Epithelial cell of esophagus (primary cell): Measurements from ENCODE around the gene SEPTIN6.

Experiments used
- DNase-seq: peaks from one replicate; pipeline ENCODE4 v3.0.0; 2010; ENCODE audit warnings: low read depth
- H3K4me3 ChIP-seq: 2 replicates; pipeline ENCODE4 v1.5.1; 2011; ENCODE audit warnings: mild to moderate bottlenecking, low read length, control low read depth
- CTCF ChIP-seq: IDR thresholded peaks from 2 replicates; pipeline ENCODE4 v1.5.1; 2011; ENCODE audit warnings: low read depth, mild to moderate bottlenecking, low read length, control low read depth, inconsistent platforms; ENCODE audit not compliant: insufficient read depth; ENCODE audit errors: missing control alignments

The SEPTIN6 gene

GRCh38 chrX:119728487-119728886, 35.5 kb upstream of the SEPTIN6 start:
- peak; percentile 23 for TF ChIP-seq CTCF
- H3K4me3 ChIP-seq, result no peak overlapping the region
- no peak for DNase-seq

- no peak overlapping the region for H3K4me3 ChIP-seq
- peak; percentile 8 for DNase-seq
- TF ChIP-seq CTCF, result no peak
Observed at GRCh38 chrX:119726900-119727555, 34.1 kb upstream of the SEPTIN6 start.

GRCh38 chrX:119721926-119722325, 29.0 kb upstream of the SEPTIN6 start:
- no peak overlapping the region for H3K4me3 ChIP-seq
- no peak for TF ChIP-seq CTCF
- no peak for DNase-seq

- DNase-seq, result no peak
- no peak for TF ChIP-seq CTCF
- H3K4me3 ChIP-seq, result no peak overlapping the region
Observed at GRCh38 chrX:119721487-119721886, 28.5 kb upstream of the SEPTIN6 start.

- no peak overlapping the region for H3K4me3 ChIP-seq
- no peak for TF ChIP-seq CTCF
- DNase-seq, result no peak
Observed at GRCh38 chrX:119709630-119710029, 16.7 kb upstream of the SEPTIN6 start.

GRCh38 chrX:119708936-119709335, 16.0 kb upstream of the SEPTIN6 start:
- no peak for TF ChIP-seq CTCF
- DNase-seq, result no peak
- no peak overlapping the region for H3K4me3 ChIP-seq

GRCh38 chrX:119706616-119707015, 13.6 kb upstream of the SEPTIN6 start:
- TF ChIP-seq CTCF, result no peak
- DNase-seq, result no peak
- no peak overlapping the region for H3K4me3 ChIP-seq
